Heart right ventricle (tissue), 16 donors: ENCODE measurements around the gene HTR2B. TPM values are rescaled to one million over a fixed set of nuclear protein-coding genes. Genes with fewer than 3 reads are reported as not detected.
A peak's percentile ranks its signal among the peaks of the same experiment; 100 is the strongest.

Experiments
- ATAC-seq, 8 donors: fragments of 200-7000 bp; cut with Tn5 transposase; one replicate each; pipeline ENCODE4 v1.9.1; 2020; ENCODE audit warnings: mild to moderate bottlenecking in 8 of 8, moderate library complexity in 8 of 8, moderate number of reproducible peaks in 1 of 8
- DNase-seq, 2 donors: peaks; one replicate each; pipeline ENCODE4 v3.0.0-alpha.2; 2020
- H3K27ac ChIP-seq, 10 donors: fragments of 200-600 bp; sonication (generic) in 2 of 10; one replicate each; pipeline versions ENCODE4 v1.5.0 to v1.8.0; 2020 to 2022; ENCODE audit warnings: mild to moderate bottlenecking in 3 of 10
- H3K27me3 ChIP-seq, 7 donors: fragments of 200-600 bp; one replicate each; pipeline ENCODE4 v1.8.0; 2021 to 2022; ENCODE audit warnings: mild to moderate bottlenecking in 2 of 7
- H3K36me3 ChIP-seq, 9 donors: fragments of 200-600 bp; sonication (generic) in 1 of 9; one replicate each; pipeline versions ENCODE4 v1.5.0 to v1.8.0; 2020 to 2022; ENCODE audit warnings: mild to moderate bottlenecking in 2 of 9
- H3K4me1 ChIP-seq, 9 donors: fragments of 200-600 bp; sonication (generic) in 1 of 9; one replicate each; pipeline versions ENCODE4 v1.5.0 to v1.8.0; 2020 to 2022; ENCODE audit warnings: mild to moderate bottlenecking in 4 of 9
- H3K4me3 ChIP-seq, 10 donors: fragments of 200-600 bp; sonication (generic) in 2 of 10; one replicate each; pipeline versions ENCODE4 v1.5.0 to v1.8.0; 2020 to 2022; ENCODE audit warnings: mild to moderate bottlenecking in 7 of 10, moderate library complexity in 2 of 10
- H3K9me3 ChIP-seq, 11 donors: fragments of 200-600 bp in 10 of 11; sonication (generic) in 2 of 11; one replicate each; pipeline versions ENCODE4 v1.5.0 to v1.8.0; 2013 to 2022; ENCODE audit warnings: mild to moderate bottlenecking in 2 of 11, control low read depth in 1 of 11, moderate library complexity in 1 of 11
- WGBS, 2 donors: extraction: QIAGEN DNeasy Blood & Tissue Kit; methylation state at CpG; one replicate each; pipeline ENCODE4 v1.1.7; 2013; ENCODE audit warnings: inconsistent platforms in 1 of 2; 5-methylcytosine and 5-hydroxymethylcytosine counted together
- intact Hi-C, 10 donors: fragments of 100-400 bp; cut with DNase I; formaldehyde crosslinking; loops; one replicate each; pipeline versions ENCODE4 v1.11.1 to v1.14.2; 2022
- polyA plus RNA-seq, 2 donors: library from polyadenylated mRNA; stranded (reverse); fragments of 200-250 nt; gene quantifications; one replicate each; pipeline ENCODE4 v1.2.3, GENCODE V29; 2013
- total RNA-seq, 10 donors: library from RNA; stranded (reverse); fragmentation: NEBNext Ultra II Directional in 3 of 10; extraction: Animal tissue kit (Norgen Biotek cat#: 25700) in 3 of 10; gene quantifications; one replicate each; pipeline versions ENCODE4 v1.2.1 to v1.2.4, GENCODE V29; 2021 to 2023
- TF ChIP-seq, protein P1 (sequence below), 9 donors: fragments of 200-600 bp; sonication (generic) in 2 of 9; IDR thresholded peaks; one replicate each; pipeline versions ENCODE4 v1.5.0 to v1.8.0; 2021 to 2022; ENCODE audit warnings: antibody characterized with exemption in 9 of 9, mild to moderate bottlenecking in 5 of 9, moderate library complexity in 1 of 9
- donor health status: Arrhythmogenic right ventricular cardiomyopathy.
- donor health status: ischemic (EF 13 %, LVEDD 7.1; RV severe dilation, severe dysfunction).
- donor health status: healthy with polysubstance abuse.
- donor health status: DM: no; HTN: yes; CAD: no.
- donor health status: DM: no; HTN: no; CAD: no.
- donor health status: ischemic (EF 25% LVEDD 6.9; RV normal size, moderate dysfunction).
- donor health status: ischemic (EF 25% LVEDD 5.7; RV mildly dilated, moderate dysfunction).
- donor health status: healthy.
- donor health status: DM: yes; HTN: yes; CAD: no.
- donor health status: Ischemic cardiomyopathy.
- donor health status: ischemic (EF 35%, LVEDD 5.7; RV mildly dilated, moderate dysfunction).
- donor health status: nonischemic (EF 11% LVEDD 7.7; RV severe dilation, severe dysfunction).
- donor health status: DM: yes; HTN: yes; CAD: no.
- donor health status: PGD.
- donor health status: ischemic (EF 29% LVEDD 5.4; RV normal size, mild dysfunction).
- donor health status: nonischemic (EF 23%, LVEDD 6.1; RV moderate dilation, normal function).

HTR2B gene
- total and polyA plus RNA-seq, 12 donors, result 0.10 to 2.7 (median 0.71) TPM; not detected in 1

DNA sequence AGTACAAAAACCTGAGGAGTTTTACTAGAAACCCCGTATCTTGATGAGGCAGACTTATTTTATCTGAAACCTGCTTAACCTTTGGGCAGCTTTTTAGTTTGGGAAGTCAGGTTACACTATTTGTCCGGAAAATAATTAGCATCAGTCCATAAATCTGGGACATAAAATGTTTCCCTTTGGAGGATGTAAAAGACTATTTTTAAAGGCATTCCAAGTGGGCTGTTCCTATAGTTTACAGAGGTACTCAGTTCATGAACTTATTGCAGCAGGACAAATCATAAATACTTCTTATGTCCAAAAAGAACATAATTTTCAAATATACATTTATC, 6.3 kb downstream of the HTR2B start:
- peak overlapping the region in 2 of 10 donors; percentile 8 for H3K4me3 ChIP-seq
- DNase-seq (no peak), ATAC-seq (no peak)
- intact Hi-C loops, result no loop called here
- H3K27me3 ChIP-seq, result no peaks in the 10 kb centered on the region
- TF ChIP-seq, protein P1, sequence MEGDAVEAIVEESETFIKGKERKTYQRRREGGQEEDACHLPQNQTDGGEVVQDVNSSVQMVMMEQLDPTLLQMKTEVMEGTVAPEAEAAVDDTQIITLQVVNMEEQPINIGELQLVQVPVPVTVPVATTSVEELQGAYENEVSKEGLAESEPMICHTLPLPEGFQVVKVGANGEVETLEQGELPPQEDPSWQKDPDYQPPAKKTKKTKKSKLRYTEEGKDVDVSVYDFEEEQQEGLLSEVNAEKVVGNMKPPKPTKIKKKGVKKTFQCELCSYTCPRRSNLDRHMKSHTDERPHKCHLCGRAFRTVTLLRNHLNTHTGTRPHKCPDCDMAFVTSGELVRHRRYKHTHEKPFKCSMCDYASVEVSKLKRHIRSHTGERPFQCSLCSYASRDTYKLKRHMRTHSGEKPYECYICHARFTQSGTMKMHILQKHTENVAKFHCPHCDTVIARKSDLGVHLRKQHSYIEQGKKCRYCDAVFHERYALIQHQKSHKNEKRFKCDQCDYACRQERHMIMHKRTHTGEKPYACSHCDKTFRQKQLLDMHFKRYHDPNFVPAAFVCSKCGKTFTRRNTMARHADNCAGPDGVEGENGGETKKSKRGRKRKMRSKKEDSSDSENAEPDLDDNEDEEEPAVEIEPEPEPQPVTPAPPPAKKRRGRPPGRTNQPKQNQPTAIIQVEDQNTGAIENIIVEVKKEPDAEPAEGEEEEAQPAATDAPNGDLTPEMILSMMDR (IDR thresholded peaks at IDR 0.05), result no peak
- peaks cover 0 to 17% (median 9%) of the 10 kb centered on the region in 9 donors for H3K4me1 ChIP-seq
- no peak overlapping the region for H3K27ac ChIP-seq
- peaks cover 0 to 13% (median 0%) of the 10 kb centered on the region in 9 donors for H3K36me3 ChIP-seq
- no peaks in the 10 kb centered on the region for H3K9me3 ChIP-seq
- WGBS, 2 donors, result 82 to 86% methylated on average over 2 of the region's 2 CpGs

DNA sequence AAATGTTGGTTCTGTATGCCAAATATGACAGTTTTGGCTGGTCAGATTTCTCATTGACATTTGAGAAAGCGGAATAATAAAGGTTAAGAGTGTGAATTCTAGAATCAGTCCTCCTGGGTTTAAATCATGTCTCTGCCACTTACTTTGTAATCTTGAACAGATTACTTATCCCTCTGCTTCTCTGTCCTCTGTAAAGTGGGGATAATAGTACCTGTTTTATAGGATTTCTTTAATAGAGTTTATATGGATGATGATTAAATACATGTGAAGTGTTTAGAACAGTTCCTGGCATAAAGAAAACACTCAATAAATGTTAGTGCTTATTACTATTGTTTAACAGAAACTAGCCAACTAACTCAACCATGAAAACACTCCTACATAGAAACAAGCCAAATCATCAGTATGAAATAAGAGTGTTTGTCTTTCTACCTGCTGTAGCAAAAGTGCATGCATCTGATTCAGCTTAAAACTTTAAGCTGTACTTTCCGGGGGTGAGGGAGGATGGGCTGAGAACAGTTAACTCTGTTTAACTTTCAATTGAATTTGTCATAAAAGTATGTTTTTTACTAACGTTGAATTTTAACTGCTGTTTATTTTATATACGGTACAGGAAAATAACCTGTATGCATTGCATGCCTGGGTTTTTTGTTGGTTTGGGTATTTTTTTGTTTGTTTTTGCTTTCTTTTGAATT, 6.8 kb downstream of the HTR2B start:
- TF ChIP-seq, protein P1 (IDR thresholded peaks at IDR 0.05), result no peak
- 81% methylated on average over 4 of the region's 4 CpGs for WGBS, 2 donors
- intact Hi-C loops, result no loop called here

DNA sequence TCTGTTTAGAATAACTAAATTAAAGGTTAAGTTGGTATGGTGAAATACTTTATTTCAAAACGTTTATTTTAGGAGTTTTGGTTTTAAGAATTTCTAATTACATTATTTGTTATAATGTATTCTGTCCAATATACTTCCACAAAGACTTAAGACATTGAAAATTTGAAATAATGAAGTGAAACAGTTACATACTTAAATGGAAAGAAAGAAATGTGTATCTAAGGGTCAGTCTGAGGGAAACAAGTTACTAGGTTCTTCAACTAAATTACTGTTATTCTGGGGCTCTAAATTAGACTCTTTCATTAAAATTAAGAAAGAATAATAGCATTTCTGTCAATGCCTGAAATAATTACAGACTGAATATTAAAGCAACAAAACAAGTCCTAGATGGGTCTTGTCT, 7.7 kb downstream of the HTR2B start:
- 62 to 64% methylated on average over 1 of the region's 1 CpG for WGBS, 2 donors
- no peaks in the 10 kb centered on the region for H3K9me3 ChIP-seq
- no peaks in the 10 kb centered on the region for H3K27me3 ChIP-seq
- H3K4me1 ChIP-seq, result peaks cover 0 to 5% (median 0%) of the 10 kb centered on the region in 9 donors
- H3K4me3 ChIP-seq, result no peak overlapping the region
- H3K27ac ChIP-seq, result peak overlapping the region in 1 of 10 donors; percentile 2
- ATAC-seq, result no peak
- intact Hi-C loops, result no loop called here
- H3K36me3 ChIP-seq, result peaks cover 0 to 26% (median 0%) of the 10 kb centered on the region in 9 donors
- TF ChIP-seq, protein P1 (IDR thresholded peaks at IDR 0.05), result no peak
- no peak for DNase-seq

More for the DNA sequence above, 6.8 kb downstream of the HTR2B start:
- H3K9me3 ChIP-seq, result no peaks in the 10 kb centered on the region
- H3K36me3 ChIP-seq, result peaks cover 0 to 18% (median 0%) of the 10 kb centered on the region in 9 donors
- H3K27ac ChIP-seq, result peak overlapping the region in 1 of 10 donors; percentile 2
- no peak for ATAC-seq
- no peaks in the 10 kb centered on the region for H3K27me3 ChIP-seq
- H3K4me3 ChIP-seq, result peak overlapping the region in 2 of 10 donors; percentile 8
- peaks cover 0 to 12% (median 4%) of the 10 kb centered on the region in 9 donors for H3K4me1 ChIP-seq
- no peak for DNase-seq

DNA sequence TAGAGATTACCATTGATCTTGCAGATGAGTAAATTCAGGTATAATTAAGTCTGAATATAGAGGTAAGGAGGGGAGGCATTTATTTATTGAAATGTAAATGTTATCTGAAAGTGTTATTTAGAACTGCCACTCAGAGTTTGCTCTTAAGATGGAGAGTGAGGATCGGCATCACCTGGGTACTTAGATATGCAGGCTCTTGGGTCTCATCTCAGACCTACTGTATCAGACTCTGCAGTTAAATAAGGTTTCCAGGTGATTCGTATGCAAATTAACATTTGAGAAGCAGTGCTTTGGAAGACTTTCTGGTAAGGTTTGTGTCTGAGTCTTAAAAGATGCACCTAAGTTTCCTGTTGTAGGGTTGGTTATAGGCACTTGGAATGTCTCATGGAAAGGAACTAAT, 9.2 kb downstream of the HTR2B start:
- intact Hi-C loops, result no loop called here
- ATAC-seq (no peak), DNase-seq (no peak)
- Histone ChIP-seq H3K4me1 (peaks cover 0 to 16% (median 9%) of the 10 kb centered on the region in 9 donors), H3K27ac (no peak overlapping the region), H3K9me3 (no peaks in the 10 kb centered on the region), H3K36me3 (peaks cover 0 to 40% (median 0%) of the 10 kb centered on the region in 9 donors), H3K4me3 (no peak overlapping the region), H3K27me3 (no peaks in the 10 kb centered on the region)
- 92 to 94% methylated on average over 2 of the region's 2 CpGs for WGBS, 2 donors
- TF ChIP-seq, protein P1 (IDR thresholded peaks at IDR 0.05), result no peak
